ENCODE measurements around the gene DAB1.

Gene DAB1

DNA sequence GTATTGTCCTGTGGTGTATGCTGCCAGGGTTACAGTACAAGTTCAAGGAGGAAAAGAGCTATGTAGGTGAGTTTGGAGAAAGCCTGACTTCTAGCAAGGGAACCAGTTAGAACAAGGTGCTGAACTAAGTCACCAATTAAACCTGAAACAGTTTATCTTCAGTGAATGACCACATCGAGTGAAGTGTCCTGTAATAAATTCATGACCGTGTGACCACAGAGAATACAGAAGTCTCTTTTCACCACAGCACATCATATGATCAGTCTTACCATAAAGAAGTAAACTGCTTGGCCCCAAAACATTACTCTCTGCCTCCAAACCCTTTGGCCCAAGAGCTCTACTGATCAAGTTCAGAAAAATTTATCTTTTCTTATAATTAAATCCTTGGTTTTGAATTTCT, 141.4 kb downstream of the DAB1 start:
- Histone ChIP-seq H3K4me1 (ENCODE audit: insufficient read depth, low read length, severe bottlenecking) (no peaks in the 10 kb centered on the region), H3K79me2 (ENCODE audit: insufficient read depth, low read length) (no peaks in the 10 kb centered on the region), H3K4me2 (ENCODE audit: low read length) (no peak overlapping the region), H3K4me3 (ENCODE audit: low read depth, low read length, poor library complexity, severe bottlenecking) (no peak overlapping the region), H3K9me2 (ENCODE audit: low read depth, low read length) (no peaks in the 10 kb centered on the region), H3K9ac (ENCODE audit: low read length) (no peak overlapping the region), H3K36me3 (ENCODE audit: insufficient read depth, low read length) (no peaks in the 10 kb centered on the region), H3K27me3 (ENCODE audit: insufficient read depth, low read length) (no peaks in the 10 kb centered on the region), H4K20me1 (ENCODE audit: insufficient read depth, low read length) (no peaks in the 10 kb centered on the region), H2AFZ (ENCODE audit: low read length) (no peak overlapping the region), H3K9me3 (ENCODE audit: low read length) (no peaks in the 10 kb centered on the region), H3F3A (ENCODE audit: insufficient read depth, low read length) (no peaks in the 10 kb centered on the region), H3K27ac (ENCODE audit: low read depth, low read length, poor library complexity, severe bottlenecking) (no peak overlapping the region)
- no peak for TF ChIP-seq EZH2 (IDR thresholded peaks at IDR 0.05; ENCODE audit: borderline replicate concordance, low read length)
- TF ChIP-seq, protein P1, sequence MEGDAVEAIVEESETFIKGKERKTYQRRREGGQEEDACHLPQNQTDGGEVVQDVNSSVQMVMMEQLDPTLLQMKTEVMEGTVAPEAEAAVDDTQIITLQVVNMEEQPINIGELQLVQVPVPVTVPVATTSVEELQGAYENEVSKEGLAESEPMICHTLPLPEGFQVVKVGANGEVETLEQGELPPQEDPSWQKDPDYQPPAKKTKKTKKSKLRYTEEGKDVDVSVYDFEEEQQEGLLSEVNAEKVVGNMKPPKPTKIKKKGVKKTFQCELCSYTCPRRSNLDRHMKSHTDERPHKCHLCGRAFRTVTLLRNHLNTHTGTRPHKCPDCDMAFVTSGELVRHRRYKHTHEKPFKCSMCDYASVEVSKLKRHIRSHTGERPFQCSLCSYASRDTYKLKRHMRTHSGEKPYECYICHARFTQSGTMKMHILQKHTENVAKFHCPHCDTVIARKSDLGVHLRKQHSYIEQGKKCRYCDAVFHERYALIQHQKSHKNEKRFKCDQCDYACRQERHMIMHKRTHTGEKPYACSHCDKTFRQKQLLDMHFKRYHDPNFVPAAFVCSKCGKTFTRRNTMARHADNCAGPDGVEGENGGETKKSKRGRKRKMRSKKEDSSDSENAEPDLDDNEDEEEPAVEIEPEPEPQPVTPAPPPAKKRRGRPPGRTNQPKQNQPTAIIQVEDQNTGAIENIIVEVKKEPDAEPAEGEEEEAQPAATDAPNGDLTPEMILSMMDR (IDR thresholded peaks at IDR 0.05; ENCODE audit: low read length), result no peak

- Histone ChIP-seq H2AFZ (ENCODE audit: low read length) (no peak overlapping the region), H3K36me3 (ENCODE audit: insufficient read depth, low read length) (no peaks in the 10 kb centered on the region), H4K20me1 (ENCODE audit: insufficient read depth, low read length) (no peaks in the 10 kb centered on the region), H3K9ac (ENCODE audit: low read length) (no peak overlapping the region), H3K4me2 (ENCODE audit: low read length) (no peak overlapping the region), H3K9me2 (ENCODE audit: low read depth, low read length) (no peaks in the 10 kb centered on the region), H3K27me3 (ENCODE audit: insufficient read depth, low read length) (no peaks in the 10 kb centered on the region), H3K4me3 (ENCODE audit: low read depth, low read length, poor library complexity, severe bottlenecking) (no peak overlapping the region), H3K4me1 (ENCODE audit: insufficient read depth, low read length, severe bottlenecking) (no peaks in the 10 kb centered on the region), H3F3A (ENCODE audit: insufficient read depth, low read length) (no peaks in the 10 kb centered on the region), H3K79me2 (ENCODE audit: insufficient read depth, low read length) (no peaks in the 10 kb centered on the region), H3K9me3 (ENCODE audit: low read length) (no peaks in the 10 kb centered on the region), H3K27ac (ENCODE audit: low read depth, low read length, poor library complexity, severe bottlenecking) (no peak overlapping the region)
- TF ChIP-seq, protein P1 (IDR thresholded peaks at IDR 0.05; ENCODE audit: low read length), result no peak
- TF ChIP-seq EZH2 (IDR thresholded peaks at IDR 0.05; ENCODE audit: borderline replicate concordance, low read length), result no peak
These were observed 142.5 kb downstream of the DAB1 start for GRCh38 chr1:57281324-57281723.

- TF ChIP-seq, protein P1 (IDR thresholded peaks at IDR 0.05; ENCODE audit: low read length), result no peak
- TF ChIP-seq EZH2 (IDR thresholded peaks at IDR 0.05; ENCODE audit: borderline replicate concordance, low read length), result no peak
- Histone ChIP-seq H3F3A (ENCODE audit: insufficient read depth, low read length) (no peaks in the 10 kb centered on the region), H4K20me1 (ENCODE audit: insufficient read depth, low read length) (no peaks in the 10 kb centered on the region), H3K9me2 (ENCODE audit: low read depth, low read length) (no peaks in the 10 kb centered on the region), H3K27me3 (ENCODE audit: insufficient read depth, low read length) (no peaks in the 10 kb centered on the region), H2AFZ (ENCODE audit: low read length) (no peak overlapping the region), H3K9me3 (ENCODE audit: low read length) (no peaks in the 10 kb centered on the region), H3K9ac (ENCODE audit: low read length) (no peak overlapping the region), H3K4me3 (ENCODE audit: low read depth, low read length, poor library complexity, severe bottlenecking) (no peak overlapping the region), H3K36me3 (ENCODE audit: insufficient read depth, low read length) (no peaks in the 10 kb centered on the region), H3K27ac (ENCODE audit: low read depth, low read length, poor library complexity, severe bottlenecking) (no peak overlapping the region), H3K4me1 (ENCODE audit: insufficient read depth, low read length, severe bottlenecking) (no peaks in the 10 kb centered on the region), H3K79me2 (ENCODE audit: insufficient read depth, low read length) (no peaks in the 10 kb centered on the region), H3K4me2 (ENCODE audit: low read length) (no peak overlapping the region)
These were observed 143.8 kb downstream of the DAB1 start for GRCh38 chr1:57279909-57280666.

Data from OCI-LY1 (cell line).